HK-2 (cell line): Measurements from ENCODE around the gene PSMD1.

Experiments used
- DNase-seq: peaks from one replicate; pipeline ENCODE4 v3.0.0-alpha.2; 2018; ENCODE audit not compliant: unreplicated experiment

The PSMD1 gene

DNA sequence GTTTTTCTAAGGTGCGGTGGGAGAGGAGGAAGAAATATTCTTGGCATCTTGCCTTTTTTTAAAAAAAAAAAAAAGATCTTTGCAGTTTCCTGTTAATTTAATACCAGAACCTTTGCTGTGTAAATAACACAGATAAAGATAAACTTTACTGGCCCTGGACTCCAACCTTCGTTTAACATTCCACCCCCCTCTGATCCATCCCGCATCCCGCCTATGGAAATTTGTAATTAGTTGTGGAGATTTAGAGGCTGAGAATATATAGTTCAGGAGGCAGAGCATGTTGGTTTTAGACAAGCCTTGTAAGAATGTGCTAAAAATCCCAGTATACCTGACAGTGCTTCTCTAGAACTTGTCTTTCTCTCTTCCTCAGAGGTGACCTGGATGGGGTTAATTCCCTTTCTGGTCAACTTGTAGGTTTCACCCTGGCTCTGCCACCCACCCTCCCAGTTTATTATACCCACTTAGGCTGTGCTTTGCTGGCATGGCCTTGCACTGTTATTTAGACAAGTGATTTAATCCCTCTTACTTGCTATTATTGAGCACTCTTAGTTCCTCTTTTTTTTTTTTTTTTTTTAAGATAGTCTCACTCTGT, 22.3 kb upstream of the PSMD1 start:
- no peak for DNase-seq

DNA sequence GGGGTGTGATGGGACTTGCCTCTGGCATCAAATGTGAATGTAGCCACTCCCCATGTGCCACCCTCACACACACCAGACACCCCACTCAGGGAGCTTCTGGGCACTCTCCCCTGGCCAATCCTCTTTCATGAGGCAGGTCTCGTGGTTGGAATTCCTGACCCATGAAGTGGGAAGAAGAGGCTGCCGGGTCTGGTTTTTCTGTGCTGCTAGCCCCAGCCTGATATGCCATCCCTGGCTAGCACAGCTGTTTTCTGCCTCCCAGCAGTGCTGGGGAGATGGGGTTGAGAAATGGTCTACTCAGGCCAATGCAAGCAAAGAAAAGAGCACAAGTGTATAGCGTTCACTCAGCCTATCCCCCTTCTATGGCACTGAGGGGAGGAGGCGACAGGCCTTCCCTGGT, 20.5 kb upstream of the PSMD1 start:
- no peak for DNase-seq

DNA sequence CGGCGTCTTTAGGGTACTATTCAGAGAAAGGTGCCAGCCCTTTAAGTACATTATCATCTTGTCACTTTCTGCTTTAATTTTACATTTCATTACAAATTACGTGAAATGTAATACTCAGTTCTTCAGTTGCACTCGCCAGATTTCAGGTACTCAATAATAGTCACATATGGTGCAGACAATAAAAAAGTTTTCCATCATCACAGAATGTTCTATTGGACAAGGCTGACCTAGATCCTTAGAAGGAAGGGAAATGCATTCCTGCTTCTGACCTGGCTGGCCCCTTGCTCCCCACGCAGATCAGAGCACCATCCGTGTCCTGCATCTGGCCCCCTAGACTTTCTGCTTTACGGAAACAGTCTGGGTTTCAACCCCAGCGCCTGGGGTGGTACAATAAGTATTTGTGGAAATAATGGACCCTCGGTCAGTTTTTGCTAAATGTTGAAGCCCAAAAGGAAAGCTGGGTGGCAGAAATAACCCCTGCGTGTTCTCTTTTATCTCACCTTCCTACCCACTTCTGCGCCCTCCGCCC, 20.0 kb upstream of the PSMD1 start:
- DNase-seq: no peak

DNA sequence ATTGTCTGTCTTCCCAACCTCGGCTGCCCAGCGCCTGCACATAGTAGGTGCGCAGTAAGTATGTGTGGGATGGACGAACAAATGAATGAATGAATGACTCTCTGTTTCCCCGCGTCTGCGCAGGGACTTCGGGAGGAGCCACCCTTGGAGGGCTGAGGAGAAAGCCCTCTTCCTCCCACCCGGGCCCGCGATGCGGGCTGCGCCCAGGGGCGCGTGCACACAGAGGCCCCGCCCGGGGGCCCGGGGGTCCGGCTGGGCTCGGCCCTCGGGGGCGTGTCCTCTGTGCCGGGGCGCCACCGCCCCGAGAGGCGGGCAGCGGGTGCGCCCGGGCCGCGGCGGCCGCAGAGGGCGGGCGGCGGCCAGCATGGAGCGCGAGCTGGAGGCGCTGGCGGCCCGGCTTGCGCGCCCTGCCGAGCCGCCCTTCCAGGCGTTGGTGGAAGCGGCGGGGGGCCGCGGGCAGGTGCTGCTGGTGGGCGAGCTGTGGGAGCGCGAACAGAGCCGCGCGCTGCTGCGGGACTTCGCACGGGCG, 19.4 kb upstream of the PSMD1 start, which contains the start of gene C2orf72:
Gene C2orf72, plus strand, starts transcription at position 322 of the 529 bp plus-strand sequence. Its CDS starts 43 bp downstream, at position 365.
- peak; percentile 34 for DNase-seq

DNA sequence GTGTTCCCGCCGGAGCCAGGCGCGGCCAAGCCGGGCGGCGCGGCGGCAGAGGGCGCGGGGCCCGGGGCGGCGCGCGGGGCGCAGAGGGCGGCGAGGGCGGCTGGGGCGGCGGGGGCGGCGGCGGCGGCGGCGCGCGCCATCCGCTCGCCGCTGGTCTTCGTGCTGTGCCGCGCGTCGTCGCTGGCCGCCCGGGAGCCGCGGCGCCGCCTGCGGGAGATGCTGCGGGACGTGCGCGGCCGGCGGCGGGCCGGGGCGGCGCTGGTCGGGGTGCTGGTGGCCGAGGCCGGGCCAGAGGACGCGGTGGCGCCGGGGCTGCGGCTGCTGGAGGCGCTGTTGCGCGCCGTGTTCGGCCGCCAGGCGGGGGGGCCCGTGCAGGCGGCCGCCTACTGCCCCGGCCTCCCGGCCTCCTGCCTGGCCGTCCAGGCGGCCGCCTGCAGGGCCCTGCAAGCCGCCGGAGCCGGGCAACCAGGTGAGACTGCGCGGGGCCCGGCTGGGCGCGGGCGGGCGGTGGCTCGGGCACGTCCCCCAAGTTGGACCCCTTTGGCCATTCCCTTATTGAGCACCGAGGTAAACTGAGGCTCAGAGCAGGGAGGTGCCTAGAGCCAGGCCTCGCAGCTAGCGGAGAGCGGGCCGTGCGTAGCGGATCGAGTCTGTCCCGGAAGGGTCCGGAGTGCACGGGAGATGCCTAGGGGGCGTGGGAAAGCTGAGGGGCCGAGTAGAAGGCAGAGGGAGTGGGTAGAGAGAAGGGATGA, 18.8 kb upstream of the PSMD1 start:
- DNase-seq: peak; percentile 45

GRCh38 chr2:231038483-231039293, 18.0 kb upstream of the PSMD1 start:
- DNase-seq: no peak

DNA sequence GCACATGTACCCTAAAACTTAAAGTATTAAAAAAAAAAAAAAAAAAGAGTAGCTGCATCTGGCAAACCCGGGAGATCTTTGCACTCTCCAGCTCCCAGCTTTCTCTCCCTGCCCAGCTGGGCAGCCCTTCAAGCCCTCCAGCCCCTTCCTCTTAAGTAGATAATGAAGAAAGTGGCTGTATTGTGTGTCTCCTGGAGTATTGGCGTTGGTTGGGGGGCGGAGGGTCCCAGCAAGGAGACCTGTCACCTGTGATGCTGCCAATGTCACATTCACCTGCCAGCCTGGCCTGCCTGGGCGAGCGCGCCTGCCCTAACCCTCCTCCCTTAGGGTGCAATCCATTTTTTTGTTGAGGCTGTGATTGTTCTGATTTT, 17.4 kb upstream of the PSMD1 start:
- DNase-seq: no peak

GRCh38 chr2:231039821-231040364, 16.8 kb upstream of the PSMD1 start:
- no peak for DNase-seq

DNA sequence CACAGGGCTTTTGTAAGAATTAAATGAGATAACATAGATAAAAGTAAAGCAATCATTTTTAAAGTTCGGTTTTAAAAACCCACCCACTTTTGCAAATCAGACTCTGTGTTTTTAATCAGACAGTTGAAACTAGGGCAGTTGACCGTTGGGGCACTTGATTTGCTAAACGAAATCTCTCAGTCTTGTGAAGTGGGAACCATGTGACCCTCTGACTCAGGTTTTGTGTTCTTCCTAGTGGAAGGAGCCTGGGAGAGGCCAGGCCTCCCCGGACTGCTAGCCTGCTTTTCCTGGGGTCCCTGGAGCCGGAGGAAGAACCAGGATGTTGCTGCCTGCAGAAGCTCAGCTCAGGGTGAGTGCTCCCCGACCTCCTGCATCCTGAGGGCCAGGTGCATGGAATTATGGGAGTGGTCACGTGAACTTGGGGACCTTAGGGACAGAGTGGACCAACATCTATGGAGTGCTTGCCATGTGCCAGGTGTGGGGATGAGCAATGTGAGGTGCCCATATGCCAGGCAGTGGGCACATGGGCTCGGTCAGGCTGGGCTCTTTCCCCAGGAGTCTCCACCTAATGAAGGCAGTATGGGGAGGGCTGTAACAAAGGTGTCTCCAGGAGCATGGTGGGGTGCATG, 15.5 kb upstream of the PSMD1 start:
- no peak for DNase-seq

GRCh38 chr2:231043796-231044195, 12.9 kb upstream of the PSMD1 start:
- no peak for DNase-seq

GRCh38 chr2:231046916-231047273, 9.8 kb upstream of the PSMD1 start:
- DNase-seq: no peak

DNA sequence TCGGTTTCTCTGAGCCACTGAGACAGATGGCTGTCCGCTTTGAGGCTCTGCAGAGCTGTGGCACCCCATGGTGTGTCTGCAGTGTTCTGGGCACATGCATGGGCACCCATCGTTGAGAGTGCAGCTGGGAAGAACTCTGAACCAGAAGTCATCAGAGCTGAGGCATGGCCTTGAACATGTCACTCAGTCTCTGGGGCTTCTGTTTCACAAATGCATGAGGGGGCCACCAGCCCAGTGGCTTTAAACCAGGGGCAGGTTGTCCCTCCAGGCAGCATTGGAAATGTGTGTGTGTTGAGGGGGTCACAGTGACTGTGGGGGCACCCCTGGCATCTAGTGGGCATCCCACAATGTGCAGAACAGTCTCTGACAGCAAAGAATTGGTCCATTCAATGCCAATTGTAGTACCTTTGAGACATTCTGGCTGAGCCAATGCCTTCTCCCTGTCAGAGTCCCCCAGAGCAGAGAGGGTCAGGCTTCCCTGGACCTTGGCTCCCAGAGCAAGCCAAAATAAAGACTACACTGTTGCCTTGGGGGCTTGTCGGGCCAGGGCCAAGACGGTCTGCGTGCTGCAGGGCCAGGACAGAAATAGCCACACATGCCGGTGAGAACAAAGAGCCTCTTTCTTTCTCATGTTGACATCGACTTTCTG, 9.3 kb upstream of the PSMD1 start:
- no peak for DNase-seq

DNA sequence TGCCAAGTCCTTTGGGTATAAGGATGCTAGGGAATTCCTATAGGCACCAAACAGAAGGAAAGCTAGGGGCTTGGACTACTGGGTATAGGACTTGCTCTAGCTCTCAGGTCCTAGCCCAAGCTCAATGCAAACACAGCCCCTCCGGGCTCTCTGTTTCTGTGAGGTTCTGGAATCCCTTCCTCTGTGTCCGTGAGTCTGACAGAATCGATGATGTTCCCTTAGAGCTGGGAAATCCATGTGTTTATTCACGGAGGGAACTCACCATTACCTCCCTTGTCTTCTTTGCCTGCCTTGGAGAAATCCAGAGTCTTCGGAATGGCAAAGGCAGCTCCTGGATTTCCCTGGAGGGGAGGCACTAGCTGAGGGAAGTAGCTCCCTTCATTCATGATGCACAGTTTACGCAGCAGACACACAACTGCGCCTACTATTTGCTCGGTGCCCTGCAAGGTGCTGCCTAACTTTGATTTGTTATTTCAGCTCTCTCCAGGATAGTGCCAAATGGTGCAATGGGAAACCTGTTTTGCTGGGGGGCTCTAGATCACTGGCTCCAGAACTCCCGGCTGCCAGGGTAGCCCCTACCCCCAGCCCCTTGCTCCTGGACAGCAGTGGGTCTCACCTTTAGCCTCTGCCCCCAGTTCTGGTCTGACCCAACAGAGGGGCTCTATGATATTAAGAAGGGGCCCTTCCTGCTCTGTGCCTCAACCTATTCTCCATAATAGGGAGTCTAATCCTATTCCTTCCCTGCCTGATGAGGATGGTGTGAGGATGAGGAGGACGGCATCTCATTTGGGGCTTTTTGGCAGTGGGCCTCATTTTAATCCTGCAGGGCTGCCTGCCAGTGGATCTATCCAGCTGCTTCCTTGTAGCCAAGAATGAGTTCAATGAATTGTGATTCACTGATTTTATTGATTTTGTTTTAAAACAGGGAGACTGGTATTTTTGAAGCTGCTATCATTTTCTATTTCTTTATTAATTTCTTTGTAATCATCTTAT, 8.4 kb upstream of the PSMD1 start:
- no peak for DNase-seq

DNA sequence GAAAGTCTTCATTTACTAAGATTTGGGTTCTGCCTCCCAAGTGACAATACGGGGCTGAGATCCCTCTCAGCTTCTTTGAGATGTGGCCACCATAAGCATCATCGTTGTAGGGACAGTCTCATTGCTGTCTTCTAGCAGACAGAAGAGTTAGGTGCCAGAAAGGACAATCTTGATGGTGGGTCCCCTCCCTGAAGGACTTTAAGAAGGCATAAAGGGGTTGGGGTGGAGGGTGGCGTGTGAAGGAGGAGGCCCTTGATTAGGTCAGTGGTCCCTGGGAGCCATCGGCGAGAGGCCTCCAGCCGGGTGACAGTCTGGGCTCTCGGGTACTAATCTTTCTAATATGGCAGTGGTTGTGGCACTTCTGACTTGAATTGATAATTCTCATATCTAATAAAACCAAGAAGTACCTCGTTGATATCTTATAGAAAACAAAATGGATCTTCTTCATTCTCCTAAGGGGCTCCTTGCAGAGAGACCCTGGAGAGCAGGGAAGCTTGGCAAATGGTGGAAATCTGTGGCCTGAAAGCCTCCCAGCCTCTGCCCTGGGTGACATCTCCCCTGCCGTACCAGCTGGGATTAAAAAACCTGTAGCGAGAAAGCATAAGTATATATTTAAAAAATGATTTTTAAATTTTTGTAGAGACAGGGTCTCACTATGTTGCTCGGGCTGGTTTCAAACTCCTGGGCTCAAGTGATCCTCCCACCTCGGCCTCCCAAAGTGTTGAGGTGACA, 7.2 kb upstream of the PSMD1 start:
- no peak for DNase-seq

- no peak for DNase-seq
These were observed 6.4 kb upstream of the PSMD1 start for GRCh38 chr2:231050018-231050901.

- no peak for DNase-seq
These were observed 5.6 kb upstream of the PSMD1 start for GRCh38 chr2:231051116-231051515.

- peak; percentile 82 for DNase-seq
These were observed 3.9 kb upstream of the PSMD1 start for GRCh38 chr2:231052494-231053451.
